Adrenal gland (tissue), 5 donors: ENCODE data around the gene CANX.

Source experiments
- CTCF ChIP-seq, 6 experiments: fragments of 450-650 bp in 4 of 6; fragments of 200-600 bp in 2 of 6; sonication (generic) in 1 of 6; IDR thresholded peaks; 1 replicate in 5 of 6; 2 replicates in 1 of 6; pipeline versions ENCODE4 v1.5.1 to v1.8.0; 2016 to 2021; ENCODE audit warnings: antibody characterized with exemption in 6 of 6, mild to moderate bottlenecking in 2 of 6, moderate library complexity in 1 of 6
- POLR2A ChIP-seq, 2 donors: fragments of 450-650 bp; IDR thresholded peaks; one replicate each; pipeline ENCODE4 v1.6.1; 2017; ENCODE audit warnings: antibody characterized with exemption in 2 of 2, mild to moderate bottlenecking in 2 of 2, moderate library complexity in 1 of 2
- donor health status: DM: no; HTN: no; CAD: no.

- no peak for TF ChIP-seq CTCF (IDR thresholded peaks at IDR 0.05)
- peak in 1 of 2 donors; percentile 18 for TF ChIP-seq POLR2A (IDR thresholded peaks at IDR 0.05)
Measured at GRCh38 chr5:179762781-179763176, 64.0 kb downstream of the CANX start.
